GM12864 (cell line): ENCODE results near the gene NRTN.
"Not testable (repeated sequence)": the region's sequence is repeated elsewhere in the genome, so short reads cannot be mapped to it uniquely, and the experiment has no call there.

ENCODE experiments used
- DNase-seq: peaks from one replicate; pipeline ENCODE4 v3.0.0-alpha.2; 2011; ENCODE audit warnings: low read depth
- H3K4me3 ChIP-seq: 2 replicates; pipeline ENCODE4 v1.5.1; 2011; ENCODE audit warnings: mild to moderate bottlenecking, low read depth, low read length, control low read depth
- CTCF ChIP-seq: IDR thresholded peaks from 2 replicates; pipeline ENCODE4 v1.5.1; 2011; ENCODE audit warnings: low read depth, mild to moderate bottlenecking, moderate library complexity, low read length, control low read depth, inconsistent platforms; ENCODE audit errors: missing control alignments

NRTN gene

GRCh38 chr19:5774921-5775320 lies 29.9 kb upstream of the NRTN start:
- no peak for TF ChIP-seq CTCF
- DNase-seq: no peak
- no peak overlapping the region for H3K4me3 ChIP-seq

- no peak for TF ChIP-seq CTCF
- H3K4me3 ChIP-seq: no peak overlapping the region
- no peak for DNase-seq
Observed at GRCh38 chr19:5775668-5776309, 29.1 kb upstream of the NRTN start.

GRCh38 chr19:5778402-5778801 lies 26.5 kb upstream of the NRTN start:
- H3K4me3 ChIP-seq: no peak overlapping the region
- TF ChIP-seq CTCF: no peak
- DNase-seq: no peak

GRCh38 chr19:5780916-5781315 lies 24.0 kb upstream of the NRTN start:
- not testable (repeated sequence) for H3K4me3 ChIP-seq, DNase-seq

GRCh38 chr19:5782322-5782721 lies 22.5 kb upstream of the NRTN start:
- no peak for TF ChIP-seq CTCF
- no peak overlapping the region for H3K4me3 ChIP-seq
- DNase-seq: no peak

- no peak for DNase-seq
- no peak overlapping the region for H3K4me3 ChIP-seq
- TF ChIP-seq CTCF: no peak
Observed at GRCh38 chr19:5782945-5783919, 21.6 kb upstream of the NRTN start.

GRCh38 chr19:5784581-5785147 lies 20.2 kb upstream of the NRTN start, which contains the start of gene PRR22:
PRR22 (minus strand) TSS chr19:5784746; CDS start chr19:5784660, 86 bp downstream.
- DNase-seq: no peak
- TF ChIP-seq CTCF: no peak
- no peak within 1 kb of the TSS for H3K4me3 ChIP-seq
